Thoracic aorta (tissue), 2 donors: Measurements from ENCODE around the gene OTOG. TPM values are rescaled to one million over a fixed set of nuclear protein-coding genes. Genes with fewer than 3 reads are reported as not detected.

ENCODE experiments used
- ATAC-seq: fragments of 150-250 bp; one replicate; pipeline ENCODE4 v1.8.0; 2017; ENCODE audit warnings: low read depth; ENCODE audit not compliant: insufficient number of reproducible peaks, low FRiP score
- DNase-seq: peaks from one replicate; pipeline ENCODE4 v3.0.0-alpha.2; 2020; ENCODE audit warnings: low spot score
- H3K27ac ChIP-seq, 2 donors: fragments of 200-600 bp; sonication (generic); 1 replicate in 1 of 2; 2 replicates in 1 of 2; pipeline ENCODE4 v1.5.1; 2016; ENCODE audit warnings: mild to moderate bottlenecking in 2 of 2, moderate library complexity in 2 of 2
- H3K27me3 ChIP-seq: fragments of 200-600 bp; sonication (generic); replicated peaks from 2 replicates; pipeline ENCODE4 v1.6.0; 2016; ENCODE audit warnings: mild to moderate bottlenecking; ENCODE audit not compliant: insufficient read depth
- H3K36me3 ChIP-seq: fragments of 200-600 bp; sonication (generic); one replicate; pipeline ENCODE4 v1.5.1; 2016
- H3K4me1 ChIP-seq, 2 donors: fragments of 200-600 bp; sonication (generic); 1 replicate in 1 of 2; 2 replicates in 1 of 2; pipeline versions ENCODE4 v1.5.1 to v1.6.0; 2016; ENCODE audit warnings: low read depth in 2 of 2, mild to moderate bottlenecking in 1 of 2; ENCODE audit not compliant: control insufficient read depth in 1 of 2
- H3K4me3 ChIP-seq: fragments of 200-600 bp; sonication (generic); 2 replicates; pipeline ENCODE4 v1.5.1; 2016; ENCODE audit warnings: mild to moderate bottlenecking
- H3K9me3 ChIP-seq: fragments of 200-600 bp; sonication (generic); 2 replicates; pipeline ENCODE4 v1.5.1; 2016
- CTCF ChIP-seq: fragments of 200-600 bp; sonication (generic); IDR thresholded peaks from one replicate; pipeline ENCODE4 v1.5.1; 2019; ENCODE audit warnings: antibody characterized with exemption
- total RNA-seq, 2 donors: library from RNA; depleted of rRNA; stranded (reverse); fragments of >200 nt; gene quantifications; one replicate each; pipeline versions ENCODE4 v1.1.0 to v1.2.3, GENCODE V29; 2016

OTOG gene
- total RNA-seq, 2 donors from 2014 or later = not detected

- Histone ChIP-seq H3K4me1 (no peaks in the 10 kb centered on the region), H3K27me3 (no peaks in the 10 kb centered on the region), H3K9me3 (no peaks in the 10 kb centered on the region), H3K36me3 (no peaks in the 10 kb centered on the region), H3K4me3 (no peak overlapping the region), H3K27ac (no peak overlapping the region)
- no peak for TF ChIP-seq CTCF
- DNase-seq (no peak), ATAC-seq (no peak)
These were observed 25.3 kb downstream of the OTOG start for GRCh38 chr11:17572359-17572690.

- no peaks in the 10 kb centered on the region for H3K27me3 ChIP-seq
- DNase-seq (no peak), ATAC-seq (no peak)
- no peak for TF ChIP-seq CTCF
- no peaks in the 10 kb centered on the region for H3K36me3 ChIP-seq
- no peaks in the 10 kb centered on the region for H3K4me1 ChIP-seq
- no peak overlapping the region for H3K27ac ChIP-seq
- no peak overlapping the region for H3K4me3 ChIP-seq
- no peaks in the 10 kb centered on the region for H3K9me3 ChIP-seq
These were observed 25.9 kb downstream of the OTOG start for GRCh38 chr11:17572791-17573460.

GRCh38 chr11:17573526-17573925, 26.5 kb downstream of the OTOG start:
- DNase-seq = no peak
- Histone ChIP-seq H3K27ac (no peak overlapping the region), H3K27me3 (no peaks in the 10 kb centered on the region), H3K4me3 (no peak overlapping the region), H3K9me3 (no peaks in the 10 kb centered on the region), H3K4me1 (no peaks in the 10 kb centered on the region), H3K36me3 (no peaks in the 10 kb centered on the region)
- TF ChIP-seq CTCF = no peak
- no peak for ATAC-seq

GRCh38 chr11:17574141-17575091, 27.4 kb downstream of the OTOG start:
- Histone ChIP-seq H3K4me3 (no peak overlapping the region), H3K27me3 (no peaks in the 10 kb centered on the region), H3K9me3 (no peaks in the 10 kb centered on the region), H3K36me3 (no peaks in the 10 kb centered on the region), H3K27ac (no peak overlapping the region), H3K4me1 (no peaks in the 10 kb centered on the region)
- ATAC-seq (no peak), DNase-seq (no peak)
- no peak for TF ChIP-seq CTCF
